Nephron (organoid): ENCODE data around the gene PGM2L1.

Source experiments
- H3K27ac Mint-ChIP-seq, 3 experiments: 2 replicates each; pipeline ENCODE4 v1.8.0; 2020; ENCODE audit warnings: mixed read lengths in 3 of 3, mild to moderate bottlenecking in 2 of 3, moderate library complexity in 1 of 3
- H3K27me3 Mint-ChIP-seq: 2 replicates; pipeline ENCODE4 v1.8.0; 2021; ENCODE audit warnings: low read depth, mild to moderate bottlenecking, moderate library complexity, mixed read lengths
- H3K36me3 Mint-ChIP-seq: 2 replicates; pipeline ENCODE4 v1.8.0; 2020; ENCODE audit warnings: low read depth, mixed read lengths
- H3K4me1 Mint-ChIP-seq: 2 replicates; pipeline ENCODE4 v1.8.0; 2020; ENCODE audit warnings: mixed read lengths
- H3K4me3 Mint-ChIP-seq, 3 experiments: 2 replicates each; pipeline ENCODE4 v1.8.0; 2020; ENCODE audit warnings: mild to moderate bottlenecking in 3 of 3, mixed read lengths in 3 of 3, moderate library complexity in 2 of 3
- H3K9me3 Mint-ChIP-seq: 2 replicates; pipeline ENCODE4 v1.8.0; 2020; ENCODE audit warnings: mixed read lengths
- CTCF ChIP-seq, 3 experiments: fragments of 200-600 bp; sonication (generic); IDR thresholded peaks; one replicate each; pipeline ENCODE4 v1.5.0; 2021; ENCODE audit warnings: antibody characterized with exemption in 3 of 3; ENCODE audit not compliant: unreplicated experiment in 3 of 3

Gene PGM2L1

DNA sequence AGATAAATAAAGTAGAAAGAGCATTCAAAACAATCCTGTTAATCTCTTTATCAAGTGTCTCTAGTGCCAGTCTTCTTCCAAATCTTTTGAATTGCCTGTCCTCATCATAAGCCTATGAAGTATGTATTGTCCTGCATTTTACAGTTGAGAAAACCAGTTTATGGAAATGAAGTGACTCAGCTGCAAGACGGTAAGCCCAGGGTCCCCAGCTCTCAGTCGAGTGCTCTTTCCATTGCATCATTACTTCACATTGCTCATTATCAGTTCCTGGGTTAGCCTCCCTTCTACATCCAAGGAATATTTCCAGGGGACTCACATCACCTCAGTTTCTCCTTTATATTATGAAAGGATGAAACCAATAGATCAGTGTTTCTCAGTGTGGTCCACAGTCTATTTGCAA lies 77.7 kb downstream of the PGM2L1 start:
- Mint-ChIP-seq H3K4me3 (no peak overlapping the region), H3K27ac (no peak overlapping the region), H3K27me3 (peaks cover 4% of the 10 kb centered on the region), H3K9me3 (peaks cover 14% of the 10 kb centered on the region), H3K4me1 (peaks cover 10% of the 10 kb centered on the region), H3K36me3 (no peaks in the 10 kb centered on the region)
- no peak for TF ChIP-seq CTCF (IDR thresholded peaks at IDR 0.05; ENCODE audit: unreplicated experiment in 3 of 3)

- H3K27ac Mint-ChIP-seq, result no peak overlapping the region
- peaks cover 4% of the 10 kb centered on the region for H3K27me3 Mint-ChIP-seq
- H3K36me3 Mint-ChIP-seq, result no peaks in the 10 kb centered on the region
- no peak for TF ChIP-seq CTCF (IDR thresholded peaks at IDR 0.05; ENCODE audit: unreplicated experiment in 3 of 3)
- peaks cover 6% of the 10 kb centered on the region for H3K4me1 Mint-ChIP-seq
- peaks cover 17% of the 10 kb centered on the region for H3K9me3 Mint-ChIP-seq
- no peak overlapping the region for H3K4me3 Mint-ChIP-seq
These were observed 79.0 kb downstream of the PGM2L1 start for GRCh38 chr11:74319139-74319816.

DNA sequence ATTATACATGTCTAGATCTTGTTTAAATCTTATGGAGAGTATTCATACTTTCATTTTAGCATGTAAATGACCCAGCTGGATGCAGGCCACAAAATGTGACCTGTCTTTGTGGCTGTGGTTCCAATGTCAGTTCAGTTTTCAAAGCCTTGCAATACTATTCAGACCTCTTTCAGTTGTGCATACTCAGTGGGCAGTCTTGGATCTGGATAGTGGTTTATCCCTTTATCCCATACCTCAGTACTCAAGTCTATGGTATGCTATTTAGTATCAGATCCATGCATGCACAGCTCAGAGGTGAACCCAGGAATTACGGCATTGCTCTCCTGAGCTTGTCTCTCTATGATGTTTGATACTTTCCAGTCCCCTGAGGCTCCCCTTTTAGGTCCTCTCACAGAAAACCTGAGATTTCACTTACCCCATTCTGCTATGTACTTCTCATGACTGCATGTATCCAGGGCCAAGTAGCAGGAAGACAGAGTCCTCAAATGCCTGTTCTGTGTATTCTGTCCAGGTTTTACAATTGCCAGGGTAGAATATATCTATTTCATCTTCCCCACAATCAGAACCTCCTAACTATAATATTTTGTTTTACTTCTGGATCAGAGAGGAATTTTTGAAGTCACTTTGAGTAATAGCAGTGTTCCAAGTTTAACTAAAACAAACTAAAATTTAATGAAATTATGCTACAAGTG lies 79.8 kb downstream of the PGM2L1 start:
- Mint-ChIP-seq H3K4me1 (peaks cover 6% of the 10 kb centered on the region), H3K36me3 (no peaks in the 10 kb centered on the region), H3K9me3 (peaks cover 17% of the 10 kb centered on the region), H3K4me3 (no peak overlapping the region), H3K27me3 (peaks cover 7% of the 10 kb centered on the region), H3K27ac (no peak overlapping the region)
- no peak for TF ChIP-seq CTCF (IDR thresholded peaks at IDR 0.05; ENCODE audit: unreplicated experiment in 3 of 3)

- no peak for TF ChIP-seq CTCF (IDR thresholded peaks at IDR 0.05; ENCODE audit: unreplicated experiment in 3 of 3)
- H3K4me1 Mint-ChIP-seq, result peaks cover 3% of the 10 kb centered on the region
- H3K4me3 Mint-ChIP-seq, result no peak overlapping the region
- H3K27me3 Mint-ChIP-seq, result peaks cover 17% of the 10 kb centered on the region
- H3K36me3 Mint-ChIP-seq, result no peaks in the 10 kb centered on the region
- H3K9me3 Mint-ChIP-seq, result peaks cover 20% of the 10 kb centered on the region
- no peak overlapping the region for H3K27ac Mint-ChIP-seq
These were observed 81.3 kb downstream of the PGM2L1 start for GRCh38 chr11:74316772-74317505.

GRCh38 chr11:74312326-74312725 lies 85.9 kb downstream of the PGM2L1 start:
- Mint-ChIP-seq H3K27ac (no peak overlapping the region), H3K9me3 (peaks cover 12% of the 10 kb centered on the region), H3K4me3 (no peak overlapping the region), H3K36me3 (no peaks in the 10 kb centered on the region), H3K4me1 (peaks cover 7% of the 10 kb centered on the region), H3K27me3 (peaks cover 40% of the 10 kb centered on the region)
- no peak for TF ChIP-seq CTCF (IDR thresholded peaks at IDR 0.05; ENCODE audit: unreplicated experiment in 3 of 3)
